Testis (tissue), 2 donors: ENCODE results near the gene SEPTIN2.

Source experiments
- POLR2A ChIP-seq: fragments of 450-650 bp; IDR thresholded peaks from one replicate; pipeline ENCODE4 v1.6.1; 2017; ENCODE audit warnings: antibody characterized with exemption, mild to moderate bottlenecking, moderate library complexity
- TF ChIP-seq, protein P1 (sequence below), 3 experiments: fragments of 450-650 bp in 2 of 3; fragments of 200-600 bp in 1 of 3; sonication (generic) in 1 of 3; IDR thresholded peaks; one replicate each; pipeline ENCODE4 v1.5.1; 2016 to 2019; ENCODE audit warnings: antibody characterized with exemption in 3 of 3, mild to moderate bottlenecking in 2 of 3, moderate library complexity in 1 of 3

DNA sequence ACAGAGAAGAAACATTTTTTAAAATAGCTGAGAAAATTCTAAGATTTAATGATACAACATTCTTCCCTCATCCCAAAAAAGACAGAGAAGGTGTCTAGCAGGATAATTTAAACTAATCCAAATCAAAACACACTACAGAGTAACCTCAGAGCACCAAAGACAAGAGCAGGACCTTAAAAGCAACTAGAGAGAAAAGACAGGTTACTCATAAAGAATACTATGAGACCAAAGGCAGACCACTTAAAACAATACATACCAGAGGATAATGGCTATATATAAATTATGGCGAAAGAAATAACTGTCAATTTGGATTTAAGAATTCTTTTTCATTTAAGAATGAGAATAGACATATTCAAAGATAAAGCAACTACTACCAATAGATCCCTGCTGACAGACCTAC, 40.2 kb upstream of the SEPTIN2 start:
- TF ChIP-seq, protein P1, sequence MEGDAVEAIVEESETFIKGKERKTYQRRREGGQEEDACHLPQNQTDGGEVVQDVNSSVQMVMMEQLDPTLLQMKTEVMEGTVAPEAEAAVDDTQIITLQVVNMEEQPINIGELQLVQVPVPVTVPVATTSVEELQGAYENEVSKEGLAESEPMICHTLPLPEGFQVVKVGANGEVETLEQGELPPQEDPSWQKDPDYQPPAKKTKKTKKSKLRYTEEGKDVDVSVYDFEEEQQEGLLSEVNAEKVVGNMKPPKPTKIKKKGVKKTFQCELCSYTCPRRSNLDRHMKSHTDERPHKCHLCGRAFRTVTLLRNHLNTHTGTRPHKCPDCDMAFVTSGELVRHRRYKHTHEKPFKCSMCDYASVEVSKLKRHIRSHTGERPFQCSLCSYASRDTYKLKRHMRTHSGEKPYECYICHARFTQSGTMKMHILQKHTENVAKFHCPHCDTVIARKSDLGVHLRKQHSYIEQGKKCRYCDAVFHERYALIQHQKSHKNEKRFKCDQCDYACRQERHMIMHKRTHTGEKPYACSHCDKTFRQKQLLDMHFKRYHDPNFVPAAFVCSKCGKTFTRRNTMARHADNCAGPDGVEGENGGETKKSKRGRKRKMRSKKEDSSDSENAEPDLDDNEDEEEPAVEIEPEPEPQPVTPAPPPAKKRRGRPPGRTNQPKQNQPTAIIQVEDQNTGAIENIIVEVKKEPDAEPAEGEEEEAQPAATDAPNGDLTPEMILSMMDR (IDR thresholded peaks at IDR 0.05) = no peak
- no peak for TF ChIP-seq POLR2A
